ENCODE measurements around the gene ATXN1. TPM values are rescaled to one million over a fixed set of nuclear protein-coding genes. Genes with fewer than 3 reads are reported as not detected.

The ATXN1 gene
- total RNA-seq, 1 experiment from 2014 or later, result 20.8 TPM

DNA sequence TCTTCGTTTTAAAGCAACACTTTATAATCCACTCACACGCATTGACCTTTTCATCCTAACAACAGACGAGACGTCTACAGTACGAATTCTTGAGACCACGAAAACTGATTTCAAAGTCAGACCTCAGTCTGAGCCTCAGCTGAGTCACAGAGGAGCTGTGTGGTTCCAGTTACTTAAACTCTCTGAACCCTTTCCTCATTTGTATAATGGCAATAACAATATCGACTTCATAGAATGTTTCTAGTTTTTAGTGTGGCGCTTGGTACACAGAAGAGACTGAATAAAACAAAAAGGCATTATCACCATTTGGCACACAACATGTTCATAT lies 236.9 kb downstream of the ATXN1 start:
- Histone ChIP-seq H3K36me3 (peaks cover 6% of the 10 kb centered on the region; the same call in 1 of the 2 replicates), H3K4me3 (no peak overlapping the region), H3K27me3 (replicated peaks) (no peaks in the 10 kb centered on the region), H3K27ac (peak overlapping the region; percentile 49; the same call in 1 of the 2 replicates), H3K4me1 (replicated peaks) (peaks cover 17% of the 10 kb centered on the region), H3K9me3 (replicated peaks) (no peaks in the 10 kb centered on the region)
- DNase-seq (ENCODE audit: low read depth in 1 of 2, low spot score in 2 of 2), result peak in 1 of 2 experiments; percentile 33

DNA sequence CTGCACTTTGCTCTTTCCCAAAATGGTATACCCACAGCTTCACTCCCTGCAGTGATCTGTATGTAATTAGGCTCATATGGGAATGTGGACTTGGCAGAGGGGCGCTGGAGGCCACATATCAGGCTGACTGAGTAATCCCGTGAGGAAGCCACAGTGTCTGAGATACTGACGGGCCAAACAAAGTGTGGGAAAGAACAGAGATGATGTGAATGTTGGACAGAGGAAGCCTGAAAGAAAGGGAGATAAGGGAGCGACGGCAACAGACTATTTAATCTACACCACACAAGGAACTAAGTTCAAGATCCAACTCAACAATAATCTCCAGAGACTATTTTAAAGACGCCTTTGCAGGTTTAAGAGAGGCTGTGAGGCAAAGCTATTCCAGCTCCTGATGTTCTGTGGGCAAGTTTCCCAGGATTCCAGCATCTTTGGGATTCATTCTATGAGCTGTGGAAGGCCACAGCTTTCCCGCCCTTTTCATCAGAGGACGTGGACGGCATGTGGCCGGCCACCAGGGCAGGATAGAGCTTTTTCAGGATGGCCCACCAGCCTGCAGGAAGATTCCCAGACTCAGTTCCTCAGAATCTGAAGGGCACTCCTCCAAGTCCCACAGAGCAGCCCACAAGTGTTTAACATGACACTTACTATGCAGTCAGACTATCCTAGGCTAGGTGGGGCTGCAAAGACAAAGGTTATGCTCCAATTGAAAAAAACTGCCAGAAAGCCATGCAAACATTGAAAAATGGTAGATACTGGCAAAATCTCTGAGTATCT lies 237.5 kb downstream of the ATXN1 start:
- DNase-seq (ENCODE audit: low read depth in 1 of 2, low spot score in 2 of 2), result peak; percentile 52 to 58
- no peaks in the 10 kb centered on the region for H3K27me3 ChIP-seq (replicated peaks)
- H3K9me3 ChIP-seq (replicated peaks), result no peaks in the 10 kb centered on the region
- H3K27ac ChIP-seq, result peak overlapping the region; percentile 49
- no peak overlapping the region for H3K4me3 ChIP-seq
- peaks cover 17% of the 10 kb centered on the region for H3K4me1 ChIP-seq (replicated peaks)
- peaks cover 6% of the 10 kb centered on the region; the same call in 1 of the 2 replicates for H3K36me3 ChIP-seq

DNA sequence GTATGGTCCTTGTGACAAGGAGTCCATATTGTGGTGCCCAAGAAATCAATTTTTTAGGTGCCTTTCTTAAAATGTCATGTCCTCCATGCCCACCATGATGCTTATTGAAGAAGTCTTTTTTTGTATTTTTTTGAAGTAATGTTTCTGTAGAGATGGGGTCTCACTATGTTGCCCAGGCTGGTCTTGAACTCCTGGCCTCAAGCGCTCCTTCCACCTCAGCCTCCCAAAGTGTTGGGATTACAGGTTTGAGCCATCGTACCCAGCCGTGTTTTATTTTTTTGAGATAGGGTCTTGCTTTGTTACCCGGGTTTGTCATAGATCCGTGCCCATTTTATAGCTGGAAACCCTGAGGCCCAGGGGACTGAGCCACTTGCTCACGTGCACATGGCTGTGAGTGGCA lies 238.3 kb downstream of the ATXN1 start:
- Histone ChIP-seq H3K4me1 (replicated peaks) (peaks cover 17% of the 10 kb centered on the region), H3K36me3 (peaks cover 6% of the 10 kb centered on the region; the same call in 1 of the 2 replicates), H3K27me3 (replicated peaks) (no peaks in the 10 kb centered on the region), H3K4me3 (no peak overlapping the region), H3K27ac (no peak overlapping the region), H3K9me3 (replicated peaks) (no peaks in the 10 kb centered on the region)
- no peak for DNase-seq (ENCODE audit: low read depth in 1 of 2, low spot score in 2 of 2)

DNA sequence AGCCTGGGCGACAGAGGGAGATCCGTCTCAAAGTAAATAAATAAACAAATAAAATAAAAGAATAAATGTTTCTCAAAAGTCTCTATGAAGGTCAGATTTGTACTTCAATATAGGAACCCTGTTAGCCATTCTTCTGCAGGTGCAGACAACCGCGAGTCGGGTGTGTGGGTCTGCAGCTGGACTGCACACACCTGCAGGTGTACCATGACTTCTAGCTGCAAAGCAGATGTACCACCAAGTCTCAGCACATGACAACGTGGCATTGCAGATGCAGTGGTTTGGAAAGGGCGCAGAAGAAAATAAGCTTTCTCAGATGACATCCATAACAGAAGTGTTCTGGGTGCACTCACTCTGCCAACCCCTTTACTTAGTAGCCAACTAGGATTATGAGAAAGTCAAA lies 239.7 kb downstream of the ATXN1 start:
- Histone ChIP-seq H3K36me3 (peaks cover 6% of the 10 kb centered on the region; the same call in 1 of the 2 replicates), H3K9me3 (replicated peaks) (no peaks in the 10 kb centered on the region), H3K27me3 (replicated peaks) (no peaks in the 10 kb centered on the region), H3K4me1 (replicated peaks) (peaks cover 17% of the 10 kb centered on the region), H3K4me3 (no peak overlapping the region), H3K27ac (no peak overlapping the region)
- no peak for DNase-seq (ENCODE audit: low read depth in 1 of 2, low spot score in 2 of 2)

DNA sequence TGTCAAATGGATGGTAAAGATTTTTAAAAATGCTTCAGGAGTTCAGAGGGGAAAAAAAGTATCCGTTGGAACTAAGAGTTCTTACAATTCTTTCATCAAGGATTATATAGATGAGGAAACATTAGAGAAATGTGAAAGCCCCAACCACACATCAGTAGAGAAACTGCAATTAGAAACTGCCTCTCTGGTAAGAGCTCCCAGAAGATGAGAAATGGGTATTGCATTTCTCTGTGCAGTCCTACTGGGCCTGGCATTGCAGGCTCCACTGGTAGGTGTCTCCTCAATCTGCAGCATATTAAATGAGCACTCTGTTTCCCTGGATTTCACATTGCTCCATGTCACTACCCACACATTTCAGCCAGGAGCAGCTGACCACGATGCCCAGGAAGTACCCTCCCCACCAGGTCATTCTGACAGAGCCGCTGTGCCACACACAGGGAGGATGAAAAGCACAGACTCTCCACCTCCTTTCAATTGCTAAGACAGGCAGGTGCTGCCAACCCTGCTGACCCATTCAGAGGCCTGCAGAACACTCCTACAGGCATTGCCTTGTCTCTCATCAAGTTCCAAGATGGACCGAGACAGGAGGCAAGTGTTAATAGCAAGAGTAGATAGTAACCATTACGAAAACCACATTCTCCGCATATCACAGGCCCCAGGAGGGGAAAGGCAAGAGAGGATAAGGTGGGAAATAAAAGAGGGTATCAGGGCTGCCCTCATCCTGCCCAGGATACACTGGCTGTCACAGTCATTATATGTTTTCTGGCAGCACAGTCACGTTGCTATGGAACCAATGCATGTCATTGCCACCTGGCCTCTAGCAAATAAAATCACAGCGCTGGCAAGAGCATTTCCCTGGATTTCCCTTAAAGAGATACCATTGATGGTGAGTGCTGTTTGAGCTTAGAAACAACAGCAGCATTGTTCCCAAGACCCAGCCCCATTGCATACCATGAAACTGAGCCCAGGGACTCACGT lies 241.7 kb downstream of the ATXN1 start:
- DNase-seq (ENCODE audit: low read depth in 1 of 2, low spot score in 2 of 2), result no peak
- Histone ChIP-seq H3K9me3 (replicated peaks) (no peaks in the 10 kb centered on the region), H3K4me1 (replicated peaks) (peaks cover 14% of the 10 kb centered on the region)

DNA sequence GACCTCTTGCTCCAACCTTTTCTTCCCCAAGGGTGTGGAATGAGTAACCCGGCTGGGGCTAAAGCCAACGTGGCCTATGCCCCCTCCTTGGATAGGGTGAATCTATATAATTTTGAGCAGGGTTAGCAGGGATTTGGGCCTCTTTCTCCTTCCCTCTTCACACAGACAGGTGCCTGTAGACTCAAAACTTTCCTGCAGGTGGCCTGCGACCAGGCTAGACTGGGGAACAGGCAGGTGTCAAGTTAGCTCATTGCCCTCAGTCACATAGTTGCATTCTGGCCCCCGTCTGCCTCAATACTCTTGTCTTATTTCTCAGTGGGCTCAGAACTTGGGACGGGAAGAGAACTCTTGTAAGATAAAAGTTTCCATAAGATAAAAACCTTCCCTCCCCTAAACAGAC lies 243.0 kb downstream of the ATXN1 start:
- H3K4me1 ChIP-seq (replicated peaks), result peaks cover under 1% of the 10 kb centered on the region
- no peaks in the 10 kb centered on the region for H3K27me3 ChIP-seq (replicated peaks)
- H3K36me3 ChIP-seq, result peaks cover 6% of the 10 kb centered on the region; the same call in 1 of the 2 replicates
- DNase-seq (ENCODE audit: low read depth in 1 of 2, low spot score in 2 of 2), result no peak
- no peaks in the 10 kb centered on the region for H3K9me3 ChIP-seq (replicated peaks)
- H3K4me3 ChIP-seq, result no peak overlapping the region
- no peak overlapping the region for H3K27ac ChIP-seq

More for the DNA sequence above, 241.7 kb downstream of the ATXN1 start:
- no peaks in the 10 kb centered on the region for H3K27me3 ChIP-seq (replicated peaks)
- no peak overlapping the region for H3K4me3 ChIP-seq
- H3K36me3 ChIP-seq, result peaks cover 6% of the 10 kb centered on the region; the same call in 1 of the 2 replicates
- H3K27ac ChIP-seq, result no peak overlapping the region

DNA sequence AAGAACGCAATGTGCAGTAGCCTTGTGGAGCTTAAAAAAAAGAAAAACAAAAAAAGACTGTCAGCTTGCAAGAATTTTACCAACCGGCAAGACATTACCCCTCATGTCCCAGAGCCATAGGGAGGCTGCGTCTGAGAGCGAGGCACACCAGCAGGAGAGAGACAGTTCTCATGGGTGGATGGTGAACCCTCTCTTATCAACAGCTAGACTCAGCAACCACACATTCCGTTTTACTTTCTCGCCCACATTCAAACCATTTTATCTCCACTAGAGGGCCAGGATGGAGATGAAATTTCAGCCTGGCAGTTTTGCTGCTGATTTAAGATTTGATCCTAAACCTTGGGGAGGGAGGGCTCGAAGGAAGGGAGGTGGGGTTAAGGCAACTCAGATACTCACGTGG lies 247.0 kb downstream of the ATXN1 start:
- Histone ChIP-seq H3K27ac (no peak overlapping the region), H3K4me1 (replicated peaks) (0 out of 2 replicates have a peak, but pooled peaks cover 3% of the 10 kb centered on the region), H3K27me3 (replicated peaks) (no peaks in the 10 kb centered on the region), H3K9me3 (replicated peaks) (no peaks in the 10 kb centered on the region), H3K4me3 (no peak overlapping the region), H3K36me3 (no peaks in the 10 kb centered on the region)
- peak; percentile 48 to 49 for DNase-seq (ENCODE audit: low read depth in 1 of 2, low spot score in 2 of 2)

DNA sequence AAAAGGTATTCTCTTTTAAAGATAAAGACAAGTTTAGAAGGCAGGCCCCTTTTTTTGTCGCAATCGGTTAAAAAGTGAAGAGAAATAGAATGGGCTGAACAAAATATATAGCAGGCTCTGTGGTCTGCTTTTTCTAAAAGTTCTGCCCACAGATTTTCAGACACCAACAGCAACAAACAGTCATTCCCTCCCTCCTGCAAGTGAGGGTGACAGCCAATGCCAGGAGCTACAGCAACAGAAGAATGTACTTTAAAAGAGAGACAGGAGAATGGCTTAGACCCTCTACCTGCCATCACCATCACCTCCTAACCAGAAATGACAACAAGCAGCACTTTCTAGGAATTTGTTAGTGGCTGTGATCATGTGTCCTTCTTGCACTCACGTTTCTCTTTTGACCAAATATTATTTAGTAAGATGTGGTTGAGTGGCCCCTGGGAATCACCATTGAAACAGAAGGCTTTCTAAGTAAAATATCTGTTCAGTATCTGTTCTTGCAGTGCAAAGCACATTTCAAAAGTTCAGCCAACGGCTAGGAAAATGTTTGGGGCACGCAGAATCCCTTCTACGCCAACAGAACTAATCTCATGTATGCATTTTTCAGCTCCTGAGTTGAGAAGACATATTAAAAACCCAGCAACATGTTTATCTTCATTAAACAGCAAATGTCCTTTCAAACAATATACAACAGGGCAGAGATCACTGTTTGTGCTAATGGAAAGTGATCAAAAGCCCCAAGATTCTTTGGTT lies 248.5 kb downstream of the ATXN1 start:
- DNase-seq (ENCODE audit: low read depth in 1 of 2, low spot score in 2 of 2), result no peak
- Histone ChIP-seq H3K27me3 (replicated peaks) (no peaks in the 10 kb centered on the region), H3K4me3 (no peak overlapping the region), H3K4me1 (replicated peaks) (0 out of 2 replicates have a peak, but pooled peaks cover 3% of the 10 kb centered on the region), H3K9me3 (replicated peaks) (no peaks in the 10 kb centered on the region), H3K36me3 (no peaks in the 10 kb centered on the region), H3K27ac (no peak overlapping the region)

DNA sequence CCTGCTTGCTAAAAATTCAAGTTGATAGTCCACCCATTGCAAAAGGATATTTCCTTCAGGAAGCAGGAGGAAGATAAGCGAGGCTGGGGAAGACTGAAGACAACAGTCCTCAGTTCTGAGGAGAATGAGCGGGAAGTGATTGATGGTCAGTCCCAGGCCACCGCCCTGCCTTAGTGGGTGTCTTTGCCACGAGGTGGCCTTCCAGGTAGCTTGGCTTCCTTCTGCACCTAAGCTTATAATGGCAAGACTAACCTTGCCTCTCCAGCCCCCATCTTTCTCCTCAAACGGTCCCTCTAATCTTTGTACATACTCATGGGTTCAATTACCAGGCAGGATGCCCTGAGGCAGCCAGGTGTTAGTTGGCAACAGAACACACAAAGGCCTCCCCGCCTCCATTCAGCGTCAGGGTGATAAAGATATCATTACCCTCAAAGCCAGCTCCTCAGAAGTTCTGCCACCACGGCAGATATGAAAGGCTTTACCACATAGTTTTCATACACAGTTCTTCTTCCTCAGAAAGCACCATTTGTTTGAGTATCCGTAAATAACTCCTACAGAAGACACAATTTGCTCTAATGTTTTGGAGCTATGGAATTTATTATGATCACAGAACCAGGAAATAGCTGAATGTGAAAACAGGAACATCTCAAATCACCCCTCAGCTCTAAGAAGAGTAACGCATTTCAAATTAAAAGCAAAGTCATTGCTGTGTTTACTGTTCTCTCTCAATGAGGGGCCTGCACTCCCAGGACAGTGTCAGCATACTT lies 249.4 kb downstream of the ATXN1 start:
- Histone ChIP-seq H3K4me1 (replicated peaks) (0 out of 2 replicates have a peak, but pooled peaks cover 3% of the 10 kb centered on the region), H3K27me3 (replicated peaks) (no peaks in the 10 kb centered on the region), H3K27ac (no peak overlapping the region), H3K4me3 (no peak overlapping the region), H3K9me3 (replicated peaks) (no peaks in the 10 kb centered on the region), H3K36me3 (no peaks in the 10 kb centered on the region)
- DNase-seq (ENCODE audit: low read depth in 1 of 2, low spot score in 2 of 2), result no peak

DNA sequence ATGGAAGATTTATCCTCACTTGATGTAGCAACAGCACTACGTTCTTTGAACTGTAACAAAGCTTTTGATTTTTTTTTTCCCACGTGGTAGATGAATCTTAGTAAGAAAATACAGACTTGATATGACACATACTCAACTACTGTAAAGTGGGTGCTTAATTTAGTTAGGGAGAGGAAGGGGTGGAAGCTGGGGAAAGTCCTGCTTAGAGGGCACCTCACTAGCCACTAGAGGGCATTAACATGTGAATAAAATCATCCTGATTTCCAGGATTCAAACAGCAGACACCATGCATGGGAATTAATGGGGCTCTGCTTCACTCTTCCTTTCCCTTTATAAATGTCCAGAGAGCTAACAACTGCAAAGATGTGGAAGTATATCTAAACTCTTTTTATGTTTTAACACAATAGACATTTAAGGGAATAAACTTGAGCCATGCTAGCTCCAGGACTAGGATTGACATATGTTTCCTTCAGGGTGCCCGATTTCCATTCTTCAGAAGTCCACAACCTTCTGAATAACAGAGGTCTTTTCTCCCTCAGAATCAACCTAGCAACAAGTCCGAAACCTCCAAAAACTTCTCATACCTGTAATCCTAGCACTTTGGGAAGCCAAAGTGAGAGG lies 250.1 kb downstream of the ATXN1 start:
- Histone ChIP-seq H3K36me3 (no peaks in the 10 kb centered on the region), H3K9me3 (replicated peaks) (no peaks in the 10 kb centered on the region), H3K27me3 (replicated peaks) (no peaks in the 10 kb centered on the region), H3K4me1 (replicated peaks) (peaks cover 3% of the 10 kb centered on the region; the same call in 1 of the 2 replicates), H3K4me3 (no peak overlapping the region), H3K27ac (no peak overlapping the region)
- DNase-seq (ENCODE audit: low read depth in 1 of 2, low spot score in 2 of 2), result peak in 1 of 2 experiments; percentile 48

DNA sequence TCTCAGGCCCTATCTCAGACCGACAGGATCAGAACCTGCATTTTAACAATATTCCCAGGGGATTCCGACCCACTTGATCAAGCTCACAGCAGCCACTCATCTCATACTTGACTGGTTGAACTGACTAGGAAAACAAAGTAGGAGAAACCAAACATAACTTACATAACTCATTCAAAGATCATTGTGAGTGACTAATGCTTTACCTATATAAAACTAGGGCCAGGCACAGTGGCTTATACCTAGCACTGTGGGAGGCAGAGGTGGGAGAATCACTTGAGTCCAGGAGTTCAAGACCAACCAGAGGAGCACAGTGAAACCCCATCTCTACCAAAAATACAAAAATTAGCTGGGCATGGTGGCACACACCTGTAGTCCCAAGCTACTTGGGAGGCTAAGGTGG lies 251.0 kb downstream of the ATXN1 start:
- H3K9me3 ChIP-seq (replicated peaks), result no peaks in the 10 kb centered on the region
- no peaks in the 10 kb centered on the region for H3K27me3 ChIP-seq (replicated peaks)
- no peak for DNase-seq (ENCODE audit: low read depth in 1 of 2, low spot score in 2 of 2)
- H3K4me1 ChIP-seq (replicated peaks), result peaks cover 7% of the 10 kb centered on the region; the same call in 1 of the 2 replicates
- H3K27ac ChIP-seq, result no peak overlapping the region
- H3K4me3 ChIP-seq, result no peak overlapping the region
- H3K36me3 ChIP-seq, result no peaks in the 10 kb centered on the region

DNA sequence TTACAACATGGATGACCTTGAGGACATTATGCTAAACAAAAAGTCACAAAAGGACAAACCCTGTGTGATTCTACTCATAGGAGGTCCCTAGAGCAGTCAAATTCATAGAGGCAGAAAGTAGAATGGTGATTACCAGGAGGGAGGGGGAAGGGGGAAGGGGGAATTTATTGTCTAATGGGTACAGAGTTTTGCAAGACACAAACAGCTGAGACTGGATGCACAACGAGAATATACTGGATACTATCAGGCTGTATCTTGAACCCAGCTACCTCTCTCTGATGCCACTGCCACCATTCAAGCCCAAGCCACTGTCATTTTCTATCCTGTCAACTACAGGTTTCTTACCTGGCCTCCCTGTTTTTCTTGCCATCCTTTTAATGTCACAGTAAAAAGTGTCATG lies 252.3 kb downstream of the ATXN1 start:
- Histone ChIP-seq H3K9me3 (replicated peaks) (no peaks in the 10 kb centered on the region), H3K4me1 (replicated peaks) (peaks cover 7% of the 10 kb centered on the region; the same call in 1 of the 2 replicates), H3K36me3 (no peaks in the 10 kb centered on the region), H3K4me3 (no peak overlapping the region), H3K27ac (no peak overlapping the region), H3K27me3 (replicated peaks) (no peaks in the 10 kb centered on the region)
- no peak for DNase-seq (ENCODE audit: low read depth in 1 of 2, low spot score in 2 of 2)

All from SJSA1 (cell line).